HepG2 (cell line): Measurements from ENCODE around the gene CTDP1. TPM values are rescaled to one million over a fixed set of nuclear protein-coding genes. Genes with fewer than 3 reads are reported as not detected.

Experiments
- AGO2 ChIP-seq: fragments of 200-400 bp; formaldehyde crosslinking; optimal IDR thresholded peaks from 2 replicates; pipeline ENCODE3; 2017; ENCODE audit warnings: mild to moderate bottlenecking, low read depth, low read length, moderate library complexity
- KAT7 ChIP-seq: IDR thresholded peaks from 2 replicates; pipeline ENCODE4 v1.6.1; 2018; ENCODE audit warnings: borderline replicate concordance, missing compliant biosample characterization
- MAFF ChIP-seq: IDR thresholded peaks from 2 replicates; pipeline ENCODE4 v1.6.1; 2011; ENCODE audit warnings: low read depth, low read length, improper control_type of control experiment
- SETDB1 ChIP-seq: sonication (generic); formaldehyde crosslinking; IDR thresholded peaks from 2 replicates; pipeline ENCODE4 v1.5.1; 2020; ENCODE audit warnings: missing genetic modification reagents, mild to moderate bottlenecking, borderline replicate concordance
- SIN3B ChIP-seq: fragments of 150-350 bp; IDR thresholded peaks from 2 replicates; pipeline ENCODE4 v1.6.1; 2014; ENCODE audit warnings: low read length
- SMAD3 ChIP-seq: sonication (generic); formaldehyde crosslinking; IDR thresholded peaks from 2 replicates; pipeline ENCODE4 v1.4.0; 2020; ENCODE audit warnings: missing genetic modification reagents
- SMARCE1 ChIP-seq: fragments of 450-650 bp; IDR thresholded peaks from 2 replicates; pipeline ENCODE4 v1.6.1; 2017; ENCODE audit warnings: borderline replicate concordance
- TAF1 ChIP-seq: sonication (generic); formaldehyde crosslinking; IDR thresholded peaks from 2 replicates; pipeline ENCODE4 v1.4.0; 2020; ENCODE audit warnings: missing genetic modification reagents
- YEATS2 ChIP-seq: sonication (generic); formaldehyde crosslinking; IDR thresholded peaks from 2 replicates; pipeline ENCODE4 v1.4.0; 2020; ENCODE audit warnings: missing genetic modification reagents, borderline replicate concordance
- ZBTB21 ChIP-seq: sonication (generic); formaldehyde crosslinking; IDR thresholded peaks from 2 replicates; pipeline ENCODE4 v1.4.0; 2020; ENCODE audit warnings: missing genetic modification reagents
- ZNF501 ChIP-seq: sonication (generic); formaldehyde crosslinking; IDR thresholded peaks from 2 replicates; pipeline ENCODE4 v1.5.1; 2020; ENCODE audit warnings: mild to moderate bottlenecking, moderate library complexity, missing genetic modification reagents
- ZNF703 ChIP-seq: sonication (generic); formaldehyde crosslinking; IDR thresholded peaks from 2 replicates; pipeline ENCODE4 v1.5.1; 2020; ENCODE audit warnings: missing genetic modification reagents, mild to moderate bottlenecking, moderate library complexity, borderline replicate concordance
- ZNF777 ChIP-seq: sonication (generic); formaldehyde crosslinking; IDR thresholded peaks from 2 replicates; pipeline ENCODE4 v1.4.0; 2020; ENCODE audit warnings: missing genetic modification reagents
- polyA plus RNA-seq, 8 experiments: library from polyadenylated mRNA; depleted of rRNA in 3 of 8; stranded (reverse) in 7 of 8; unstranded in 1 of 8; fragments of >200 nt; fragmentation: Illumina TruSeq in 4 of 8; extraction: Trizol in 4 of 8; gene quantifications; 2 replicates each; pipeline versions ENCODE4 v1.2.1 to v1.2.3, GENCODE V29; 2011 to 2016; ENCODE audit warnings: low read depth in 4 of 8, missing spikeins in 1 of 8, mixed read lengths in 1 of 8; ENCODE audit not compliant: insufficient read depth in 1 of 8
- total RNA-seq, 5 experiments: library from RNA; depleted of rRNA; stranded (reverse); fragments of >200 nt; fragmentation: Illumina TruSeq; extraction: Trizol; gene quantifications; 2 replicates each; pipeline ENCODE4 v1.2.3, GENCODE V29; 2016; ENCODE audit warnings: low read depth in 1 of 5
- TF ChIP-seq, protein P1 (sequence below): IDR thresholded peaks from 2 replicates; pipeline ENCODE4 v1.6.1; 2016; ENCODE audit warnings: missing compliant biosample characterization, missing genetic modification reagents, borderline replicate concordance
- TF ChIP-seq, protein P2 (sequence below): sonication (generic); formaldehyde crosslinking; IDR thresholded peaks from 2 replicates; pipeline ENCODE4 v1.8.1; 2023; ENCODE audit warnings: mild to moderate bottlenecking, missing genetic modification reagents
- TF ChIP-seq, protein P3 (sequence below): IDR thresholded peaks from 2 replicates; pipeline ENCODE4 v1.6.1; 2016; ENCODE audit warnings: missing compliant biosample characterization, missing genetic modification reagents, borderline replicate concordance
- TF ChIP-seq, protein P4 (sequence below): sonication (generic); formaldehyde crosslinking; IDR thresholded peaks from 2 replicates; pipeline ENCODE4 v1.4.0; 2020; ENCODE audit warnings: missing genetic modification reagents
- TF ChIP-seq, protein P5 (sequence below): IDR thresholded peaks from 2 replicates; pipeline ENCODE4 v1.6.1; 2018; ENCODE audit warnings: missing genetic modification reagents, mild to moderate bottlenecking, missing compliant biosample characterization
- TF ChIP-seq, protein P6 (sequence below): sonication (generic); formaldehyde crosslinking; IDR thresholded peaks from 2 replicates; pipeline ENCODE4 v1.5.0; 2020; ENCODE audit warnings: missing genetic modification reagents, mild to moderate bottlenecking, borderline replicate concordance
- TF ChIP-seq, protein P7 (sequence below): sonication (generic); formaldehyde crosslinking; conservative IDR thresholded peaks from 2 replicates; pipeline ENCODE4 v1.4.0; 2020; ENCODE audit warnings: missing genetic modification reagents
- TF ChIP-seq, protein P8 (sequence below): sonication (generic); formaldehyde crosslinking; IDR thresholded peaks from 2 replicates; pipeline ENCODE4 v1.4.0; 2020; ENCODE audit warnings: missing genetic modification reagents

CTDP1 gene
- total and polyA plus RNA-seq, 2 of the 13 experiments (the other 11 are each of a cell fraction or from before 2014, with no cell fraction given) = 6.9 to 11.0 TPM

DNA sequence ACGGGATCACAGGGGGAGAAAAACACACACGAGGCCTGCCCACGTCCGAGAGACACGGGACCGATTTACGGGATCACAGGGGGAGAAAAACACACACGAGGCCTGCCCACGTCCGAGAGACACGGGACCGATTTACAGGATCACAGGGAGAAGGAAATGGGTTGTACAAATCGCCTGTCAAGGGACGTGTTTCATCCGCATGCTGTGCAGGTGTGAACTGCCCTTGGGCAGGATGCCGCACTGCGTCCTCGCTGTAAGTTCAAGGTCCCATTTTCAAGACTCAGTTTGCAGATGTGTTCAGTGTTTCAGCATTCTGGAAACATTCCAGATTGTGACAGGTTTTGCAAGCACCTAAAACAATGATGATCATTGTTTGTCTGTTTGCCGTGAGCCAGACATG is 115.8 kb downstream of the CTDP1 start (continued):
- TF ChIP-seq, protein P1, sequence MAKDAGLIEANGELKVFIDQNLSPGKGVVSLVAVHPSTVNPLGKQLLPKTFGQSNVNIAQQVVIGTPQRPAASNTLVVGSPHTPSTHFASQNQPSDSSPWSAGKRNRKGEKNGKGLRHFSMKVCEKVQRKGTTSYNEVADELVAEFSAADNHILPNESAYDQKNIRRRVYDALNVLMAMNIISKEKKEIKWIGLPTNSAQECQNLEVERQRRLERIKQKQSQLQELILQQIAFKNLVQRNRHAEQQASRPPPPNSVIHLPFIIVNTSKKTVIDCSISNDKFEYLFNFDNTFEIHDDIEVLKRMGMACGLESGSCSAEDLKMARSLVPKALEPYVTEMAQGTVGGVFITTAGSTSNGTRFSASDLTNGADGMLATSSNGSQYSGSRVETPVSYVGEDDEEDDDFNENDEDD (CRISPR knock-in tag) = peak; percentile 86; the same call in 1 of the 2 replicates
- TF ChIP-seq, protein P2, sequence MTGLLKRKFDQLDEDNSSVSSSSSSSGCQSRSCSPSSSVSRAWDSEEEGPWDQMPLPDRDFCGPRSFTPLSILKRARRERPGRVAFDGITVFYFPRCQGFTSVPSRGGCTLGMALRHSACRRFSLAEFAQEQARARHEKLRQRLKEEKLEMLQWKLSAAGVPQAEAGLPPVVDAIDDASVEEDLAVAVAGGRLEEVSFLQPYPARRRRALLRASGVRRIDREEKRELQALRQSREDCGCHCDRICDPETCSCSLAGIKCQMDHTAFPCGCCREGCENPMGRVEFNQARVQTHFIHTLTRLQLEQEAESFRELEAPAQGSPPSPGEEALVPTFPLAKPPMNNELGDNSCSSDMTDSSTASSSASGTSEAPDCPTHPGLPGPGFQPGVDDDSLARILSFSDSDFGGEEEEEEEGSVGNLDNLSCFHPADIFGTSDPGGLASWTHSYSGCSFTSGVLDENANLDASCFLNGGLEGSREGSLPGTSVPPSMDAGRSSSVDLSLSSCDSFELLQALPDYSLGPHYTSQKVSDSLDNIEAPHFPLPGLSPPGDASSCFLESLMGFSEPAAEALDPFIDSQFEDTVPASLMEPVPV = no peak; the same call in 1 of the 2 replicates
- TF ChIP-seq, protein P3, sequence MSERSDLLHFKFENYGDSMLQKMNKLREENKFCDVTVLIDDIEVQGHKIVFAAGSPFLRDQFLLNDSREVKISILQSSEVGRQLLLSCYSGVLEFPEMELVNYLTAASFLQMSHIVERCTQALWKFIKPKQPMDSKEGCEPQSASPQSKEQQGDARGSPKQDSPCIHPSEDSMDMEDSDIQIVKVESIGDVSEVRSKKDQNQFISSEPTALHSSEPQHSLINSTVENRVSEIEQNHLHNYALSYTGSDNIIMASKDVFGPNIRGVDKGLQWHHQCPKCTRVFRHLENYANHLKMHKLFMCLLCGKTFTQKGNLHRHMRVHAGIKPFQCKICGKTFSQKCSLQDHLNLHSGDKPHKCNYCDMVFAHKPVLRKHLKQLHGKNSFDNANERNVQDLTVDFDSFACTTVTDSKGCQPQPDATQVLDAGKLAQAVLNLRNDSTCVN (CRISPR knock-in tag) = peak; percentile 98
- TF ChIP-seq SMARCE1 (no peak), SIN3B (no peak), SMAD3 (CRISPR knock-in tag) (no peak), ZNF501 (CRISPR knock-in tag) (no peak), MAFF (no peak), YEATS2 (no peak), TAF1 (CRISPR knock-in tag) (no peak), ZNF777 (CRISPR knock-in tag) (no peak), ZNF703 (CRISPR knock-in tag) (no peak), SETDB1 (CRISPR knock-in tag) (no peak), KAT7 (CRISPR knock-in tag) (no peak), ZBTB21 (peak; percentile 55), AGO2 (no peak)
- TF ChIP-seq, protein P4, sequence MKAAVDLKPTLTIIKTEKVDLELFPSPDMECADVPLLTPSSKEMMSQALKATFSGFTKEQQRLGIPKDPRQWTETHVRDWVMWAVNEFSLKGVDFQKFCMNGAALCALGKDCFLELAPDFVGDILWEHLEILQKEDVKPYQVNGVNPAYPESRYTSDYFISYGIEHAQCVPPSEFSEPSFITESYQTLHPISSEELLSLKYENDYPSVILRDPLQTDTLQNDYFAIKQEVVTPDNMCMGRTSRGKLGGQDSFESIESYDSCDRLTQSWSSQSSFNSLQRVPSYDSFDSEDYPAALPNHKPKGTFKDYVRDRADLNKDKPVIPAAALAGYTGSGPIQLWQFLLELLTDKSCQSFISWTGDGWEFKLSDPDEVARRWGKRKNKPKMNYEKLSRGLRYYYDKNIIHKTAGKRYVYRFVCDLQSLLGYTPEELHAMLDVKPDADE = no peak
- TF ChIP-seq, protein P5, sequence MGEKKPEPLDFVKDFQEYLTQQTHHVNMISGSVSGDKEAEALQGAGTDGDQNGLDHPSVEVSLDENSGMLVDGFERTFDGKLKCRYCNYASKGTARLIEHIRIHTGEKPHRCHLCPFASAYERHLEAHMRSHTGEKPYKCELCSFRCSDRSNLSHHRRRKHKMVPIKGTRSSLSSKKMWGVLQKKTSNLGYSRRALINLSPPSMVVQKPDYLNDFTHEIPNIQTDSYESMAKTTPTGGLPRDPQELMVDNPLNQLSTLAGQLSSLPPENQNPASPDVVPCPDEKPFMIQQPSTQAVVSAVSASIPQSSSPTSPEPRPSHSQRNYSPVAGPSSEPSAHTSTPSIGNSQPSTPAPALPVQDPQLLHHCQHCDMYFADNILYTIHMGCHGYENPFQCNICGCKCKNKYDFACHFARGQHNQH (CRISPR knock-in tag) = peak; percentile 60; the same call in 1 of the 2 replicates
- TF ChIP-seq, protein P6, sequence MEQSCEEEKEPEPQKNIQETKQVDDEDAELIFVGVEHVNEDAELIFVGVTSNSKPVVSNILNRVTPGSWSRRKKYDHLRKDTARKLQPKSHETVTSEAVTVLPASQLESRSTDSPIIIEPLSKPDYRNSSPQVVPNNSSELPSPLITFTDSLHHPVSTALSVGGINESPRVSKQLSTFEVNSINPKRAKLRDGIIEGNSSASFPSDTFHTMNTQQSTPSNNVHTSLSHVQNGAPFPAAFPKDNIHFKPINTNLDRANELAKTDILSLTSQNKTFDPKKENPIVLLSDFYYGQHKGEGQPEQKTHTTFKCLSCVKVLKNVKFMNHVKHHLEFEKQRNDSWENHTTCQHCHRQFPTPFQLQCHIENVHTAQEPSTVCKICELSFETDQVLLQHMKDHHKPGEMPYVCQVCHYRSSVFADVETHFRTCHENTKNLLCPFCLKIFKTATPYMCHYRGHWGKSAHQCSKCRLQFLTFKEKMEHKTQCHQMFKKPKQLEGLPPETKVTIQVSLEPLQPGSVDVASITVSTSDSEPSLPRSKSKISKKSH (CRISPR knock-in tag) = no peak
- TF ChIP-seq, protein P7, sequence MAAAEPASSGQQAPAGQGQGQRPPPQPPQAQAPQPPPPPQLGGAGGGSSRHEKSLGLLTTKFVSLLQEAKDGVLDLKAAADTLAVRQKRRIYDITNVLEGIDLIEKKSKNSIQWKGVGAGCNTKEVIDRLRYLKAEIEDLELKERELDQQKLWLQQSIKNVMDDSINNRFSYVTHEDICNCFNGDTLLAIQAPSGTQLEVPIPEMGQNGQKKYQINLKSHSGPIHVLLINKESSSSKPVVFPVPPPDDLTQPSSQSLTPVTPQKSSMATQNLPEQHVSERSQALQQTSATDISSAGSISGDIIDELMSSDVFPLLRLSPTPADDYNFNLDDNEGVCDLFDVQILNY (CRISPR knock-in tag) = no peak
- TF ChIP-seq, protein P8, sequence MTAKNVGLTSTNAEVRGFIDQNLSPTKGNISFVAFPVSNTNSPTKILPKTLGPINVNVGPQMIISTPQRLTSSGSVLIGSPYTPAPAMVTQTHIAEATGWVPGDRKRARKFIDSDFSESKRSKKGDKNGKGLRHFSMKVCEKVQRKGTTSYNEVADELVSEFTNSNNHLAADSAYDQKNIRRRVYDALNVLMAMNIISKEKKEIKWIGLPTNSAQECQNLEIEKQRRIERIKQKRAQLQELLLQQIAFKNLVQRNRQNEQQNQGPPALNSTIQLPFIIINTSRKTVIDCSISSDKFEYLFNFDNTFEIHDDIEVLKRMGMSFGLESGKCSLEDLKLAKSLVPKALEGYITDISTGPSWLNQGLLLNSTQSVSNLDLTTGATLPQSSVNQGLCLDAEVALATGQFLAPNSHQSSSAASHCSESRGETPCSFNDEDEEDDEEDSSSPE (CRISPR knock-in tag) = peak; percentile 53
